GM18498 (cell line): ENCODE measurements around the gene C6orf89.

Experiments
- ATAC-seq: cut with Tn5 transposase; IDR thresholded peaks from one replicate; pipeline ENCODE4 v1.9.1; 2021; ENCODE audit warnings: mild to moderate bottlenecking, moderate library complexity; ENCODE audit not compliant: unreplicated experiment

The C6orf89 gene, protein sequence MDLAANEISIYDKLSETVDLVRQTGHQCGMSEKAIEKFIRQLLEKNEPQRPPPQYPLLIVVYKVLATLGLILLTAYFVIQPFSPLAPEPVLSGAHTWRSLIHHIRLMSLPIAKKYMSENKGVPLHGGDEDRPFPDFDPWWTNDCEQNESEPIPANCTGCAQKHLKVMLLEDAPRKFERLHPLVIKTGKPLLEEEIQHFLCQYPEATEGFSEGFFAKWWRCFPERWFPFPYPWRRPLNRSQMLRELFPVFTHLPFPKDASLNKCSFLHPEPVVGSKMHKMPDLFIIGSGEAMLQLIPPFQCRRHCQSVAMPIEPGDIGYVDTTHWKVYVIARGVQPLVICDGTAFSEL

GRCh38 chr6:36885461-36886401 is at the start of gene C6orf89:
TSS of gene C6orf89 (plus strand) at chr6:36885952. CDS start at chr6:36899445, 13,493 bp downstream.
- ATAC-seq: peak; percentile 99

DNA sequence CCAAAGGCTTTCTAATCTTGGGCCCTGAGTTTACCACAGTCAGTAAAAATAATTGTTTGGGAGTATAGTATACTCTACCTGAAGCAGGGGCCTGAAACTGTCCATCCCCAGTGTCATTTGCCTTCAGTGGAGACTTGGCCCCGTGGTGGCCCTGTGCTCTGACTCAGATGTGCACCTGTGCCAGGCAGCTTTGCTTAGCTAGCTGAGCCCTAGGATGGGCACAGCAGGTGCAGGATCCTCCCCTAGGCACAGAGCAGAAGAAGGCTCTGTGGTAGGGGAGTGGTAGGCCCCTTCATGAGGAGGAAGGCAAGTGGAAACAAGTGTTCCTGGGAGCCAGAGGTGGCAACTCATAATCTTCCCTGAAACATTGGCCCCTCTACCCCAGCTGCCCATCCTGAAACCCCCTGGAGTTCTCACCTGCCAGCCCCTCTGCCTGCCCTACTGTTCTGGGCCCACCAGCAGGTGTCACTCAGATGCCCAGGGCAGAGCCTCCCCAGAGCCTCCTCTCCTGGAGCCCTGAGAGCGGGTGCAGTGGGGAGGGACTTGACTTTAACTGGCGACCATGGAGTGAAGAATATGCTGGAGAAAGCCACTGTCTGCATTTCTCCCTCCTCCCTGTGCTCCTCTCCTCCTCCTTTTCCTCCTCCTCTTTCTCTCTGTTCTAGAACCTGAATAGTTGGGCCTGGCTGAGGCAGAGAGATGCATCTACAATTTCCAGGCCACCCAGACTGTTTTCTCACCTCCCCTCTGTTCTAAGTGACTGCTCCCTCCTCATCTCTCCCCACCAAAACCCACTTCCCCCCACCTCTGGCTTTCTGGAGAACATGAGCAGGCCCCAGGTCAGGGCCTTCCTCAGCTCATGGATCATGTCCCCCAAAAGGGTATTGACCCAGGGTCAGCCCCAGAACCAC is 49.4 kb upstream of the C6orf89 start:
- no peak for ATAC-seq

GRCh38 chr6:36837022-36837339 is 48.8 kb upstream of the C6orf89 start:
- no peak for ATAC-seq

GRCh38 chr6:36837686-36838085 is 48.1 kb upstream of the C6orf89 start:
- no peak for ATAC-seq

DNA sequence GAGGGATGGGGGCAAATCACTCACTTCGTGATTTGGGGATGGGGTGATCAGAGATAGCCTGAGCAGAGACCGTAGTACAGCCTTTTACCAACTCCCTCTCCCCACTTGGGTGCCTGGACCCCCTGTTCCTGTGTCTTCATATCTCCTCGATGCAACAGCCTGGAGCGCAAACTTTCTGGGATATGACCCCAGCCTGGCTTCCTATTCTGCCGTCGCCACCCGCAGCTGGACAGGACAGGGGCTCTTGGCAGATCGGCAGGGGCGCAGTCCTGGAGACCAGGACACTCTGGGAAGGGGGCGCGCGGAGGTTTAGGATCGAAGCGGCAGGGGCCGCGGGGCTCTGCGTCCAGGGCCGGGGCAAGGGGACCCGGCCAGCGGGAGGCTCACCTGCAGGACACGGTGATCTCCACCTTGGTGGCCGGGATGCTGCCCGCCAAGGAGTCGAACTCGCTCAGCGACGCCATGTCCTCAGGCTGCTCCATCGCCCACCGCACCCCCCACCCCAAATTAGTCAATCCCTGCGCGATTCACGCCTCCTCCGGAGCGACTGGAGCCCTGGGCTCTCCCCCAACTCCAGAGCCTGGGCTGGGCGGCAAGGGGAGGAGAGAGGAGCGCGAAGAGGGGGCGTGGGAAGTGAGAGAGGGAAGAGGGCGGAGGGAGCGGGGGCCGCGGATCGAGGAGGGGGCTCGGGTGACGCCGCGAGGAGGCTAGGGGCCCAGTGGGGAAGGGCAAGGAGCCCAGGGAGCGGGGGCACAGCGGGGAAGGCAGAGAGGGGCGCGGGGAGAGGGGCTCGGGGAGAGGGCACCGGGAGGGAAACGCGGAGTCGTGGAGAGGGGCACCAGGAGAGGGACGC is 46.6 kb upstream of the C6orf89 start, which contains the start of gene CPNE5:
Gene CPNE5 (minus strand): TSS at position 549 of the 853 bp plus-strand sequence. CDS start 67 bp downstream, at position 482.
- ATAC-seq: no peak

- ATAC-seq: peak; percentile 47
These were observed 45.9 kb upstream of the C6orf89 start for GRCh38 chr6:36839749-36840431.

GRCh38 chr6:36840432-36841403 is 45.0 kb upstream of the C6orf89 start:
- no peak for ATAC-seq

DNA sequence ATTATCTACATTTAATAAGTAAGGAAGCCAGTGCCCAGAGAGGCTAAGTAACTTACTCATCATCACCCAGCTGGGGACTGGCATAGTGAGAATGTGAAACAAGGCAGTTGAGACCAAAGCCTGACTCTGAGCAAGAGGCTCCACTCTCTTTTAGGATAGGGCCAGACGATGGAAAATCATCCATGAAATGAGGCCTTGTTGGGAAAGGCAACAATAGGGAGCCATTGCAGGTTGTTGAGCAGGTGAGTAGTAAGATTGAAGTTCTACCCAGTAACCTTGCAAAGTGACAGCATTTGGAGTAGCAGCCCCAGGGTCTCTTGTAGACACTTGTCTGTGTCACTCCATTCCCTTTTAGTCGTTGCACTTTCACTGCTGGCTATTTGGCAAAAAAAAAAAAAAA is 44.0 kb upstream of the C6orf89 start:
- no peak for ATAC-seq

DNA sequence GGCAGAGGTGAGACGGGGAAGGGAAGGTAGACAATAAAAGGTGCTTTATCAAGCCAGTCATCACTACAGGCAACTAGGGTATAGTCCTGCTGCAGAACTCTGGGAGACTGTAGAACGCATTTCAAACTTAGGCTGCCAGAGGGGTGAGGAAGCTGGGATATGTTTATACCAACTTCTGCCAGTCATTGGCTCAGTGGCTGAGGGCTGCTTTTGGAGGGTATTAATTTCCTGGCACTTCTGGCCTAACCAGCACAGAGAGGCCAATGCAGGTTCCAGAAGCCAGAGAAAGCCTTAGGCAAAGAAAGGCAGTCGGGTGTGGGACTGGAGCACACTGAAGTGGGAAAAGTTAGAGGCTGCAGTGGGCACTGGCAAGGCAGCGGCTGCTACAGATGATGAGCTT is 42.6 kb upstream of the C6orf89 start:
- no peak for ATAC-seq

GRCh38 chr6:36844232-36845170 is 41.3 kb upstream of the C6orf89 start:
- no peak for ATAC-seq

DNA sequence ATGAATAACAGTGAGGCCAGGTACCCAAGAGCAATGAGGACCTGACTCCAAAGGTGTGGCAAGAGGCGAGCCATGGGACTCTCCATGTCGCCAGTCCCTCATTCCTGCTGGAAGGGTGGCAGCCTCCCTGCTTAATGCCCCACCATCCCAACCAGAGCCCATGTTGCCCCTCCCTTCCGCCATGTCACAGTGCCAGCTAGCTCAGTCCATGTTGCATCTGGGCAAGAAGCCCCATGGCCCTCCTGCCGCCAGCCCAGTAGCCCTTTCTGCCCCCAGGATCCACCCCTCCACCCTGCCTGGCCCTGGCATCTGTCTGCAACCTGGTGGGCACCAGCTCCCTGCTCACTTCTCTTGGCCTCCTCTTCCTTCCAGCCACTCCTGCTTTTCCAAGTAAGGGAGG is 40.5 kb upstream of the C6orf89 start:
- ATAC-seq: no peak

DNA sequence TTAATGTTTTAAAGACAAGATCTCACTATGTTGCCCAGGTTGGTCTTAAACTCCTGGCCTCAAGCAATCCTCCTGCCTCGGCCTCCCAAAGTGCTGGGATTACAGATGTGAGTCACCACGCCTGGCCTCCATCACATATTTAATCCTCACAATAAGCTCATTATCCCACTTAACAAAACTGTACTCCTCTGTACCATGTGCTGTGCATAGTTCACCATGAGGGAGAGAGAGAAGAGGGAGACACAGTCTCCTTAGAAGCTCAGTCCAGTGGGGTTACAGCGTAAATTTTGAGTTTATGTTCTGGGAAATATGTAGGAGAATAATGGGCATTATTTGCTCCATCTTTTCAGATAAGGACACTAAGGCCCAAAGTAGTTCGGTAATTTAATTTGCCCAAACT is 38.6 kb upstream of the C6orf89 start:
- no peak for ATAC-seq

DNA sequence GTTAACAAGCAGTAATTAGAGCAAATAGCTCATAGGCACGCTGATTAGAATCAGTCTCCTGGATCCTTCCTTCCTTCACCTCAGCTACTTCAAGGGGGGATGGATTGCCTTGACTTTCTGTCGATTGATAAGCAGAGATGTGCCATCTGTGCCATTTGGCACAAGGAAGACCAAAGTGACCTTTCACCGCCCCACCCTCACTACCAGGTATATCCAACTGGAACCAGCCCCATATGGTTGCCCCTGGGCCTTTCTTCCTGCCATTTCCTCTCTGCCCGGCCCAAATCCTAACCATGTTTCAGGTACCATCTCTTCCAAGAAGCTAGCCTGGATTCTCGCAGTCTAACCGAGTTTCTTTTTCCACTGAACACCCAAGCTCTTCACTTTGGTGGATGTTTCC is 37.8 kb upstream of the C6orf89 start:
- no peak for ATAC-seq

DNA sequence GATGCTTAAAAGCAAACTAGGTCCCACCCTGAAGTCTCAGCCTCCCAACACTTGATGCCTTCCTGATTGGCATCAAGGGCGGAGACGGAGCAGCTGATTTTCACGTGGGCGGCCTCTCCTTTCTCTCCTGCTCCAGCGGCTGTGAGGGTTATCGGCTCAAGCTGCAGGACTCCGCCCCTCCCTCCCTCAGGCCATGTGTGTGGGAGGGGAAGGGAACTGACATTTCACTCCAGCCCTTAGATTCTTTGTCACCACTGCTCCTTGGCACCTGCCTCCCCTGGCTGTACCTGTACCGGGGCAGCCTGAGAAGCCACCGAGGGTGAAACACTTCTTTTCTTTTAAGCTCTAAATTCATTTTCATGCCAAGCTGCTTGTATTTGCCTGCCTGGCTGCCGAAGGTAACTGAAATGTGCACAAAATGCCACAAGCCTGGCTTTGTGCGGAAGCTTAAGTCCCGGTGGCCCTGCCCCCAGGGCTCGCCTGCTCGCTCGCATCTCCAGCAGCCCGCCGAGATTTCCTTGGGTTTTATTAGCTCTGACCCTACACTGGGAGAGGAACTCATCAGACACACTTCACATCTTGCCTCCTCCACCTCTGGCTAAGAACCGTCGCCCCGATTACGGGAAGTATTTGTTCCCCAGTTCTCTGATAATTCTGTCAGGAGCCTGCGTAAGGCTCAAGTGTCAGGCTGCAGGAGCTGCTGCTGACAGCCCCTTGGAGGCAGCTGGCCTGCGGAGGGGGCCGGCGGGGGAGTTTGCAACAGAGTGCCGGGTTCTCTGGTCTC is 36.9 kb upstream of the C6orf89 start:
- ATAC-seq: no peak

DNA sequence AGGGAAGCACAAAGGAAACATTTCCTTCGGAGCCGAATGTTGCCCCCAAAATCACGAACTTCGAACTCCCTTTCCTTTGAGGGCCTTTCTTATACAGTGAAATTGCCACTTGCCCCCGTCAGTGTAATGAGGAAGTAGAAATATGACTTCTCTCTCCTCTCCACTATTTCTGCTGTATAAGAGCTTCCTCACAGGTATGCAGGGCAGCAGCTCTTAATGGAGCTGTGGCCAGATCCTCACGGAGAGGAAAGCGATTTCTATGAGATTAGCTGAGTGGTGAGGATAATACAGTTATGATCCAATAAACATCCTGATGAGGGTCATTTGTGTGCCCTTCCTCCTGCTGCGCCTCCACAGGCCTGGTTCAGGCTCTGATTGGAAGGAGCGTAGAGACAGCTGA is 35.7 kb upstream of the C6orf89 start:
- ATAC-seq: no peak

GRCh38 chr6:36851149-36851614 is 34.6 kb upstream of the C6orf89 start:
- ATAC-seq: no peak
